Activated CD8-positive, alpha-beta memory T cell treated with anti-CD3 and anti-CD28 coated beads for 24 hours (primary cell): ENCODE results near the gene CTIF.

ENCODE experiments used
- DNase-seq: peaks from one replicate; pipeline ENCODE4 v3.0.0-alpha.2; 2020

Gene CTIF

DNA sequence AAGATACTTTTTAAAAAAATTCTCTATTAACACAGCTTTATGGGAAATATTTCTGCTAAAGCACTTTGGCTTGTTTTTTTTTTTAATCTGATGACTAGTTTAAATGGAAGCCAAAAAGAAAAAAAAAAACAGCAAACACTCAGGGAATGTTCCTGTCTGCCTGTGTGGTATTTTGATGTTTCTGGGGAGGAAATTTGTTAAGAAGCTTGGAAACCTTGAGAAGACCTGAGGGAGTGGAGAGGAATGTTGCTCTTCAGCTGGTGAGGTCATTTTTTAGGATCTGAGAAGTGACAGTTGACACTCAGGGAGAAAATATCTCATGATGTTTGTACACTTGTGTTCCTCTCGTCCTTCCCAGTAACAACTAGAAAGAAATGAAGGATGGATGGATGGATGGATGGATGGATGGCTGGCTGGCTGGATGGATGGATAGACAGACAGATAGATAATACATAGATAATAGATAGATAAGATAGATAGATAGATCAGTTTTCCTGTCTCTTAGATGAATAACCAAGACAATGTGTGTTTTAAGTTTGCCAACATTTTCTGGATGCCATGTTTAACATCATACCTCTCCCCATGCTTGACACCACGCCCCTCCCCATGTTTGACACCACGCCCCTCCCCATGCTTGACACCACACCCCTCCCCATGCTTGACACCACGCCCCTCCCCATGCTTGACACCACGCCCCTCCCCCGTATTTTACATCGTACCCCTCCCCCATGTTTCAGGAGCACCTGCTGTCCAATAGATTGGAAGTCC lies 84.8 kb downstream of the CTIF start:
- no peak for DNase-seq

DNA sequence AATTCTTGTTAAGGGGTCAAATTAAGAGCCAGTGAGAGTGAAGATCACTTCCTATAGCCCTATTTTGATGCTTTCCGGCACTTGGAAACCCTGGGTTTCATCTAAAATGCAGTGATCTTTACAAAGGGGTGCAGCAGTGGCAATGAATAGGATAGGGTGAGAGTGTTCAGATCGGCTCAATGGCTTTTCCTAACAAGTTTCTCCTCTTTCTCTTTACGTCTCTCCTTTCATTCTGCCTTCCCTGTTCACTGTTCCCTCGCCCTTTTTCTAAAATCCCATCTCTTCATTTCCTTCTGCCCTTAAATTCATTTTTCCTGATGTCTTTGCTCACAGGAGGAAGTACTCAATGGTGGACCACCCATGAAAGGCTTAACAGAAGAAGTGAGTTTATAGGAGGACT lies 86.0 kb downstream of the CTIF start:
- DNase-seq, result no peak

DNA sequence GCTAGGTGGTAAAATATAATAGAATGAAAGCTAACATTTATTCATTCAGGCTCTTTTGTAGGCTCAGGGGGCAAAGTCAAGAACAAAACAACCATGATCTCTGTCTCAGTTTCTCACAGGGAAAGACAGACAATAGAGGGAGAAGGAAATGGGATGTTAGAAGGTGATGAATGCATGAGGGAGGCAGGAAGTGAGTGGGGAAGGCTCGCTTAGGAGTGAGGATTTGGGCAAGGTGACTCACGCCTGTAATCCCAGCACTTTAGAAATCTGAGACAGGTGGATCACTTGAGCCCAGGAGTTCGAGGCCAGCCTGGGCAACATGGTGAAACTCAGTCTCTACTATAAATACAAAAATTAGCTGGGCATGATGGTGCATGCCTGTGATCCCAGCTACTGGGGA lies 88.4 kb downstream of the CTIF start:
- no peak for DNase-seq

DNA sequence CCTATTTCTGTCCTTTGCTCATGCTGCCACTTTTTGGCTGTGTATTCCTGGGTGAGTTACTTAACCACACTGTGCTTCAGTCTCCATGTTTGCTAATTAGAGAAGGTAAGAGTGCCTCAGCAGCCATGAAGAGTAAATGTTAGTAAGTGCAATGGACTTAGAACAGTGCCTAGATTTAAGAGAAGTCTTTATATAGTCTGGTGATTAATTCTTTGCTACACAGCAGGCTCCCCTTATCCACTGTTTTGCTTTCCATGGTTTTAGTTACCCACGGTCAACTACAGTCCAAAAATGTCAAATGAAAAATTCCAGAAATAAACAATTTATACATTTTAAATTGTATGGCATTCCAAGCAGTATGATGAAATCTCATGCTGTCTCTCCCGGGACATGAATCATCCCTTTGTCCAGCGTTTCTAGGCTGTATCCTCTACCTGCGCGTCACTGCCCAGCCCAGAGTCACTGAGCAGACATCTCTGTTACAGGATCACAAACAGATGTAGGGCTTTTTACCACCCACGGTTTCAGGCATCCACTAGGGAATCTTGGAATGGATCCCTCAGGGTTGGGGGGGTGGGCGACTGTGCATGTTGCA lies 91.0 kb downstream of the CTIF start:
- no peak for DNase-seq

DNA sequence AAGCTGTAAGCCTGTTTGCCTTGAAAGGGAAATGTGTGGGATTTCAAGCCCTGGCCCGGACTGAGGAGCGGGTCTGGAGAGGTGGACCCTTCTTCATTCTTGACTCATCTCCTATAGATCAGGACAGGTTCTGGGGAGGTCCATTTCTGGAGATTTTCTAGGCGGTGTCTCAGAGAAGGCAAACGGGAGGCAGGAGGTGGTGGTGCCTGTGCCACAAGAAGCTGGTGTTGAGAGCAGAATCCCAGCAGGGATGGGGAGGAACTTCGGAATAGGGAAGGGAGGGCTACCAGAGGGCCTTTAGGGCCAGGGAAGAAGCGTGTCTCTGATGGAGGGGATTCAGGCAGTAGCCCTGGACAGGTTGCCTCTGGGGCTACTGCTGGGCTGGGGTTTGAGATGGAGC lies 93.0 kb downstream of the CTIF start:
- DNase-seq, result no peak

DNA sequence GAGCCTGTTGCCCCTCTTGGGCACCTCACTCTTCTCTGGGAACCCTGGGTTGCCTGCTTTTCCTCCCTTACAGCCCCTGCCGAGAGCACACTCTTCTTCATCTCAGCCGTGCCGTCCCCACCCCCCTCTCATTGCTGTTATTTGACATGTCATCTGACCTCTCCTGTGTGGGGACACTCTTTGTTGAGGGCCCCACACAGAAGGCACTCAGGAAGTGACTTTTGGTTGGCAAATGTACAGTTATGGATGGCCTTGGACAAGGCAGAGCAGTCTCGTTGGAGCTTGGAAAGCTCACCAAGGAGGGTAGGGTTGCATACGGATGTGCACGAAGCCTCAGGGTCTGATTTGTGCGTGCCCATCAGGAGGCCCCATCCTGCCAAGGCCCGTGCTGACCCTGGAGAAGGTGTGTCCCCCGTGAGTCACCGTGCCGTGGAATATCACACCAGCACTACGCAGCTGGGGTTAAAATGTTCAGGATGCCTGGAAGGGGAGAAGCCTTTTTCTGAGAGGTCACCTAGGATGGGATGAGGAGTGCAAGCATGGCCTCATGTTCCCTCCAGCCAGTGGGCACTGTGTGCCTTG lies 93.9 kb downstream of the CTIF start:
- no peak for DNase-seq

DNA sequence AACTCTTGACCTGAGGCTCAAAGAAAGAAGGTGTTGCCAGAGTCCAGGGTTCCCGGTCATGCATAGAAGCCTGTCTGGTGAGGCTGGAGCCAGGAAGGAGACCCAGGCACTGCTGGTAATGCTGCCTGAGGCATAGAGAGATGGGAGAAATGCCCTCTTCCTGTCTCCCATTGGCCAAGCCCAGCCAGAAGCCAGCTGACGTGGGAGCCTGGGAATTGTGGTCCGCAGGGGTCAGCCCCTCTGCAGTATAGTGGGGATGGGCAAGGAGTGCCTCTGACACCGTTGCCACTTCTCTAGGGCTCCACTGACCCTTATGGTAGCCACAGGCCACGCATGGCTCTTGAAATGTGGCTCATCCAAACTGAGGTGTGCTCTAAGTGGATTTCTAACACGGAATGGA lies 95.7 kb downstream of the CTIF start:
- DNase-seq, result no peak

DNA sequence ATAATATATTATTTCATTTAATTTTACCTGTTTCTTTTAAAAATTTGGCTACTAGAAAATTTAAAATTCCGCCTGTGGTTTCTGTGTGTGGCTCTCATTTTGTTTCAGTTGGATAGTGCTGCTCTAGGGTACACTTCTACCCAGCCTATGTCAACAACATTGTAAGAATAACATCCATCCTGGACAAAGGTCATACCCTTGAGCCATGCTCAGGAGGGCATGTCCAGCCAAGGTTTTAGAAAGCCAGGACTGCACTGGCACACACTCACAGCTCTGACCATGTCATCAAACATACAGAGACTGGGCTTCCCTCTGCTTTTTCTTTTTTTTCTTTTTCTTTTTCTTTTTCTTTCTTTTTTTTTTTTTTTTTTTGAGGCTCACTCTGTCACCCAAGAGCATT lies 96.1 kb downstream of the CTIF start:
- DNase-seq, result no peak

DNA sequence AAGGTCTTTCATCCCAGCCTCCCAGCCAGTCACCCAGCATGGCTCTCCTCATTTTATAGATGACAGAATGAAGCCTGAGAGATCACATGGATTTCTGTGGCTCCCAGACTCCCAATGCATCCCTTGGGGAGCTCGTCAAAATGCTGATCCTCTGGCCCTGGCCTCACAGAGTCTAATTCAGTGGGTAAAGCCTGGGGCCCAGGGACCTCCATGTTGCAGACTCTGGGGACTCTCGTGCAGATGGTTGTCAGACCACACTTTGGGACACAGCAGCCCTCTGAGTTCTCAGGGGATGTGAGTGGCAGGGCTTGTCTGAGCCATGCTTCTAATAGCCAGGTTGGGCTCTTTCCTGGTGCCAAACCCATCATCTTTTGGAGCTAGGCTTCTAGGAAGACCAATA lies 97.0 kb downstream of the CTIF start:
- DNase-seq, result no peak

DNA sequence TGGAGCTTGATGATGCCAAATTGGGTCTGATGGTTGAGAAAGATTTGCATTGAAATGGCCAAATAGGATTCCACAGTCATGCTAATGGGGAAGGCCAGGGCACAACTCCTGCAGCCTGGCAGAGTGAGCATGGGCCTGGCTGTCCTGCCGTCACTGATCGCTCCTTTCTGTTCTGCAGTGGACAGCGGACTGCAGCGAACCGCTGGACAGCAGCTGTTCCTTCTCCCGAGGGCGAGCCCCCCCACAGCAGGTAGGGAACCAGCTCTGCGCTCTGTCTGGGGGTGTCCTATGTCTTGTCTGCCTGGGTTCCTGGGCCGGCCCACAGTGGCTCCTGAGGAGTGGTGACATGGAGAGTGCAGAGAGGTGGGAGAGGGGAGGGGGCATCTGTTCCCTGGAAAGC lies 97.6 kb downstream of the CTIF start:
- DNase-seq, result no peak

DNA sequence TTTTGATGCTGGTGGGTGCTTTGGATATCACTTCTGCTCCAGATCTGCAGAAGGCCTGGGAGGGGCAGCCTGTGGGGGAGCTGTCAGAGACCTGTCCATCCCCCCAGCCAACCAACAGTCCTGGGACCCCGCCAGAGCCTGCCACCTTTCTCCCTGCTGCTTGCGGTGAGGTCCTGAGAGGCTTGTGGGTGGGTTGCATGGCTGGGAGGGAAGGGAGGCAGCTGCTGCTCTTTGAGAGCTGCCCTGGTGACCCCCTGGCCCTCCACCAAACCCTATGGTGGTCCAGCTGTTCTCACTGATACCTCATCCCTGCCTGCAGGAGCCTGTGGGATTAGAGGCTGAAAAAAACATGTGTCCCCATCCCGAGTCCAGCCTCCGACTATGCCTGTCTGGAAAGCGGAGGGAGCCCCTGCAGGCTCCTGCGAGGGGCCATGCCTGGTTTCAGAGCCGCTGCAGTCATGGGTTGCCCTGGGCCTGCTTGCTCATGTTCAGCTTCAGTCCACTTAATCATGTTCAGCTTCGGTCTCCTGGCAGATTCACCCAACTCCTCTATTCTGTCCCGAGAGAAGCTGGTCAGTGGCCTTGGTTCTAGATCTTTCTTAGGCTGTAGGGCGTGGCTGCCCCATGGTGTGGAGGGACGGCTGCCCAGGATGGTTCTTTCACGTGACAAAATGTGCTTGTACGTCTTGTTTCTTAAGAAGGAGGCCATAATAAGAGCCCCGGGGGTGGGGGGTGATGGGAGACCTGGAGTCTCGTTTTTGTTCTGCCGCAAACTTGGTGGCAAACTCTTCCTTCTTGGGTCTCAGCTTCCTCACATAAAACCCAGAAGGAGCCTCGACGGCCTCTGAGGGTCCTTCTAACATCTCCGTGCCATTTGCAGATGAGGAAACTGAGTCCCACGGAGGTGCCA lies 98.5 kb downstream of the CTIF start:
- no peak for DNase-seq

DNA sequence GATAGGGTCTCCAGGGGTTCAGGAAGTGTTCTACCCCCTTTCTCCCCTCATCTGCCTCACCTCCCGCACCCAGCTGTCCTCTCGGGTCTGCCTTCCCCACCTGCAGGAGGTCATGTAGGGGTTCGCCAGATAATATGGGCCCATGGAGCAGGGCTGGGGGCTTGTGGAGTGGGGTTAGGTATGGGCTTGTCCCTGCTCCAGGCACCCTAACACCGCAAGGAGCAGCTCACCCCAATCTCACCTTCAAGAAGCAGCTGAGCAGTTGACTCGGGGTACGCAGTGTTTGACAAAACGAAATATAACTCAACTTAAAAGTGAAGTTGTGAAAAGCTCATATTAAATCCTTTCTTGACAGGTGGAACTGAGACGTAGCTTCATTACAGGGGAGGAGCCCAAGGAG lies 99.6 kb downstream of the CTIF start:
- DNase-seq, result no peak

DNA sequence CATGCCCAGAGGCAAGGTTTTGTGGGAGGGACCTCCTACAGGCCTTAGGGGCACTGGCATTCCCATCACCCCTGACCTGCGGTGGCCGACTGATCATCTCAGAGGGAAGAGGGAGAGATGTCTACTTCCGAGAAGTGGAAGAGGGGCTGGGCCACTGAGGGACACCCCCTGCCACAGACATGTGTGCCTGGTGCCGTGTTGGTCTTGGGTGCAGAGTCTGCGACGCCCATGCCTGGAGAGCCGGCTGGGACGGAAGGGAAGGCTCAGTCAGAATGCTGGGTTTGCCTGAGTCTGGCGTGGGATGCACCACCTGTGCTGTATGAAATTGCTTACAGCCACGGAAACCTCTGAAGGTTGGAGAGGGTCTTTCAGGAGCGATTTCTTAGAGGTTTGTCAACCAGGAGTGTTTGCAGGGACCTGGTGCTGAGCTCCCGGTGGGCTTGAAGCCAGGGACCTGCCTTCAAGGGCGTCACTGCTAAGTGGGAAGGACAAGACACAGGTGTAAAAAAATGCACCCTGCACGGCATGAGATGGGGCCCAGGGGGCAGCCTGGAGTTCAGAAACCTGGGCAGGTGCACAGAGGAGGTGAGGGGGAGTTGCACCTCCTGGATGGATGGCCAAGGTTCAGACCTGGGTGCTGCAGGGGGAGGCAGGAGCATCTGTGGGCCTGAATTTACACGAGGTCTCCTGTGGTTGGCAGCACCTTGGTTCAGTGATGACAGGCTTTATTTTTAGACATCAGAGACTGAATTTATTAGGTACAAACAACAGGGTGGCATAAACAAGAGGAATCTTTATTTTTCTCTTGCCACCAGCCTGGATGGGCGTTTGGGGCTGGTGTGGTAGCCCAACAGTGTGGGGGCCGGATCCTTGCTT lies 100.3 kb downstream of the CTIF start:
- DNase-seq, result no peak

DNA sequence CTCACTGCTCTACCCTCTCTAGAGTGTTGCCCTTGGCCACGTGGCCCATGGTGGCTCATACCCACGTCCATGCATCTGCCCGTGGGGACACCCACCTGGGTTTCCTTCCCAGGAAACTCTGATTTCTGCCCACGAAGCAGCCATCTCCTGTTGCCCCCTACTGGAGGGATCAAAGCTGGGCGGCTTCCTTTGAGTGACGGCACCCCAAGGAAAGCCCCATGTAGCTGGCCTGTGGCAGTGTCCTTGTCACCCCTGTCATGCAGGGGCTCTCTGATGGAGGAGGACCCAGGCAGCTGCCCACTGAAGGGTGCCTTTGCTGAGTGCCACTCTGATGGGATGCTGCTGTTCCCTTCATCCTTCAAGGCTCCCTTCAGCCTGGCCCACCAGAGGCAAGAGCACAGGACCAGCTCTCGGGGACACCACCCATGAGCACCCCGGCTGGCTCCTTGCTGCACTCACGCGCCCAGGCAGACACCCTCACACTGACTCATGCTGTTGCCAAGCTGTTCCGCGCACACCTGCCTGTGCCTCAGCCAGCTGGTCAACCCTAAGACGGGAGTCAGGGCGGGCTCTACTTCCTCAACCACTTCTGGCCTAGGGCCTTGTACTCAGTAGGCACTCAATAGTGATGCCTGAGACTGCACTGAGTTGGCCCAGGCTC lies 101.1 kb downstream of the CTIF start:
- DNase-seq, result no peak

DNA sequence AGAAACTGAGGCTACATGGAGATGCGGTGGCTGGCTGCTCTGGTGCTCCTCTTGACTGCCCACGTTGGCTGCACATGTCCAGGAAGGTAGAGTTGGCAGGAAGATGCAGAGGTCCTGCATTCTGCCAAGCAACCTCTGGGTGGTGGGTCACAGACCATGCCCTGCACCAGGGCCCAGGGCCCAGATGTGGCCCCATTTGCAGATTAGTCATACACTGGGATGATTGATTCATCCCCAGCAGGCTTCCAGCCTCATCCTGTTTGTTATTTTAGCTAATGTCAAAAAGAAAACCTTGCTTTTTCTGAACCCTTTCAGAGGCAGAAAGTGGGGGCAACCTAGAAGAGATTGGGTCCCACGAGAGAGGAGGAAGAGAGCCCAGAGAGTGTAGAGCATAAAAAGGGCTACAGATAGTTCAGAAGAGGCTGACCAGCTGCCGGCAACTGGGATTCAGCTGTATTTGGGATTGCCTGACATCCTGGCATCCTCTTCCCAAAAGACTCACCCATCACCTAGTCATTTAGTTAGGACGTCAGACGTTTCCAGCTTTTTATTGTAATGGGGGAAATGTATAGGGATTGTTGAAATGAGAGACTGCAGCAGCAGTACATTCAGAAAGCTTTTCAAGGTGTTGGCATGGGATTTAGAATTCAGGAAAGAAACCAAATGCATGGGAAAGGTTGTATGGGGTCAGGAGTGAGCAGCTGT lies 101.9 kb downstream of the CTIF start:
- DNase-seq, result no peak

DNA sequence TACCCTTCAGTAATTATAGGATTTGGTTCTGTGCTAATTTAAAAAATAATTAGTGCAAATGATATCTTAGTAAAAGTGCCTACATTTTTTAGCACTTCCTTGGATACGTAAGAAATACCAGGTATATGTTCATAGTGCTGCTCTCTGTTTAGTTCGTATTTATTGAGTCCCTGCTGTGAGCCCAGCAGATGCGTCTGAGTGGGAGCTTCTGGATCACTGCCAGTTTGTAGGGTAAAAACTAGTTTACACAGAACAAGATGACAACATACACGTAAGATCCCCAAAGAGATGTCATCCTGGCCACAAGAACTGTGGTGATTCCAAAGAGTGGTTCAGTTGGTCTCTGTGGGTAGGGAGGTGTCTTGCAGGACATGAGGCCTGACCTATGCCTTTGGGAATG lies 103.2 kb downstream of the CTIF start:
- no peak for DNase-seq

DNA sequence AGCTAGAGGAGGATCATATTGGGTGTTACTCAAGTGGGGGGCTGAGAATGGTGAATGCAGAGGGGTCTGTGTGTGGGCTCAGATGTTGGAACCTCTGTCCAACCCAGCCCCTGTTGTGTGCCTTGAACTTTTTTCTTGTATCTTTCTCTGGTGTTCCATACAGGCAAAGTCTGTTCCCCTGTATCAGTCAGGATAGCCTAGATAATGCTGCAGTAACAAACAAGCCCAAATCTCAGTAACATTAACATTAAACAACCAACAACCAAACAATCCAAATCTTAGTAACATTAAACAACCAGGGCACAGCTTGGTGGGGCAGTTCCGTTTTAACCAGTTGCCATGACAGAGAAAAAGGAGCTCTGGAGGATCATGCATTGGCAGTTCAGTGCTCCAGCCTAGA lies 103.7 kb downstream of the CTIF start:
- DNase-seq, result no peak

DNA sequence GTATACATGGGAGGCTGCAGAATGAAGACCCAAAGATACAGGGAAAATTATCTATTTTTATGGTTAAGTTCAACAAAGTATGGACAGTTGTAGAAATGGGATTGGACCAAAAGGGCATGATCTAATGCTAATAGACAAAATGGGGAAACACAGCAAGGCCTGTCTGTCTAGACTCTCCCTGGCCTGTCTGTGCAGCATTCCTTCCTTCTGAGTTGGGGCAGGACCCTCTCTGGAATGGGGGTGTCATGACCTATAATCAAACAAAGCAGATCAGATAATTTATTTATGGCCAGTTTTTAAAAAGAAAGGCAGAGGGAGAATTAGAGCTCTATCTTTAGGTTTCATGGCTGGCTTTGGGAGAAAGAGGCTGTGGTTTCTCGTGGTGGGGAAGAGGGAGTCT lies 104.4 kb downstream of the CTIF start:
- DNase-seq, result no peak

DNA sequence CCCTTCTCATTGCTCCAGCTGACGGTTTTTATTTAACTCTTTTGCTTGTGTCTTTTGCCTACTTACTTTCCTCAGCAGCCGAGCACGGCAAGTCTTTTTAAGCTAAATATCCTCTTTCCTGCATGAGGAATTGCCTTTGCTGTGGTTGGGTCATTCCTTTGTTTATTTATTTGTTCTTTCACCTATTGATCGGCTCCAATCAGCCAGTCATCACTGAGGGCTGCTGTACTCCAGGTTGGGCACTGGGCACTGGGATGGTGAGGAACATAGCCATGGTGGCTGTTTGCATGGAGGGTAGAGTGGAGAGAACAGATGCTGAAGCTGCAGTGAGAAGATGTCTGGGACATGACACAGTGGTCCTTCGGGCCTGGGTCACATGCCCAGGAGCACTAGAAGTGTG lies 105.2 kb downstream of the CTIF start:
- no peak for DNase-seq

DNA sequence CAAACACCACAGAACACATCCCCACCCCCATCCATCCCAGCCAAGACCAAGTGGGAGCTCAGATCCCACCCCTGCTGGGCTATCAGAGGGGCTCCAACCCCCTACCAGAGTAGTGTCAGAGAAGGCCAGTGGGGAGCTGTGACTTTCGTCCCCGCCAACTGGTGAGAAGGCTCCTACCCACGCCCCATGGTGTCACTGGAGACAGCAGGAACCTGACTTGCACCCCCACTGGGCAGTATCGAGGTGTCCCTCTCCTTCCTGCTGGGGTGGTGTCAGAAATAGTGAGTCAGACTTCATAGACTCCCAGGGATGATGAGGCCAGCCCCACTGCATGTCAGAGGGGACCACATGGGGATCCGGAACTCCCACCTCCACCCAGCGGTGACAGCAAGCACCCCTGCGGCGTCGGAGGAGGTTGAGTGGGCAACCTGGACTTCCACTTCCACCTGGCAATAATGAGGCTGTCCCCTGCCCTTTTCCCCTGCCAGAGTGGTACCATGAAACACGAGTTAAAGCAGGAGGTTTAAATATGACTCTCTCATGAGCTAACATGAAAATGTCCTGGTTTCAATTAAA lies 106.7 kb downstream of the CTIF start:
- no peak for DNase-seq

DNA sequence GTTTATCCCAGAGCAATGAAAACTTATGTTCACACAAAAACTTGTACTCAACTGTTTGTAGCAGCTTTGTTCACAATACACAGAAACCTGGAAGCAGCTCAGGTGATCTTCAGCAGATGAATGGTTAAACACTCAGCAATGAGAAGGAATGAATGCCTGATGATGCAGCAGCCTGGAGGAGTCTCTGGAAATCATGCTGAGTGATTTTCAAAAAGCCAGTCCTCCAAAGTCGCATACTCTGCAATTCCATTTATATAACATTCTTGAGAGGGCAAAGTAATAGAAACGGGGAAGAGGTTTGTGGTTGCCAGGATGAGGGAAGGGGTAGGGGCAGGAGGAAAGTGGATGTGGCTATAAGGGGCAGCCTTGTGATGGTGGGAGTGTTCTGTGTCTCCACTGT lies 108.1 kb downstream of the CTIF start:
- DNase-seq, result no peak
